Adrenal gland (tissue), 19 donors: ENCODE results near the gene IGDCC3. TPM values are rescaled to one million over a fixed set of nuclear protein-coding genes. Genes with fewer than 3 reads are reported as not detected.
A peak's percentile ranks its signal among the peaks of the same experiment; 100 is the strongest.

Source experiments
- DNase-seq, 7 donors: peaks; one replicate each; pipeline ENCODE4 v3.0.0-alpha.2; 2019 to 2020
- H3K27ac ChIP-seq, 5 donors: fragments of 200-600 bp; sonication (generic) in 4 of 5; 1 replicate in 3 of 5; 2 replicates in 2 of 5; pipeline versions ENCODE4 v1.5.1 to v1.8.0; 2016 to 2020; ENCODE audit warnings: mild to moderate bottlenecking in 1 of 5
- H3K27me3 ChIP-seq: fragments of 200-600 bp; 2 replicates; pipeline ENCODE4 v1.8.0; 2021
- H3K36me3 ChIP-seq, 2 donors: fragments of 200-600 bp; replicated peaks in 1 of 2; 1 replicate in 1 of 2; 2 replicates in 1 of 2; pipeline versions ENCODE4 v1.5.1 to v1.8.0; 2018 to 2022
- H3K4me1 ChIP-seq, 2 donors: fragments of 200-600 bp; replicated peaks in 1 of 2; 1 replicate in 1 of 2; 2 replicates in 1 of 2; pipeline versions ENCODE4 v1.5.1 to v1.8.0; 2018 to 2021
- H3K4me3 ChIP-seq, 4 donors: fragments of 200-600 bp; sonication (generic) in 3 of 4; one replicate each; pipeline ENCODE4 v1.5.1; 2016 to 2018
- H3K9me3 ChIP-seq, 3 donors: fragments of 200-600 bp; sonication (generic) in 1 of 3; replicated peaks in 1 of 3; 1 replicate in 2 of 3; 2 replicates in 1 of 3; pipeline versions ENCODE4 v1.5.1 to v1.8.0; 2016 to 2021
- CTCF ChIP-seq, 6 experiments: fragments of 450-650 bp in 4 of 6; fragments of 200-600 bp in 2 of 6; sonication (generic) in 1 of 6; IDR thresholded peaks; 1 replicate in 5 of 6; 2 replicates in 1 of 6; pipeline versions ENCODE4 v1.5.1 to v1.8.0; 2016 to 2021; ENCODE audit warnings: antibody characterized with exemption in 6 of 6, mild to moderate bottlenecking in 2 of 6, moderate library complexity in 1 of 6
- POLR2A ChIP-seq, 2 donors: fragments of 450-650 bp; IDR thresholded peaks; one replicate each; pipeline ENCODE4 v1.6.1; 2017; ENCODE audit warnings: antibody characterized with exemption in 2 of 2, mild to moderate bottlenecking in 2 of 2, moderate library complexity in 1 of 2
- WGBS, 4 donors: extraction: QIAGEN DNeasy Blood & Tissue Kit in 2 of 4; methylation state at CpG; one replicate each; pipeline versions ENCODE4 v1.1.5 to v1.1.7; 2013 to 2017; 5-methylcytosine and 5-hydroxymethylcytosine counted together
- intact Hi-C, 2 donors: fragments of 100-400 bp; cut with DNase I; formaldehyde crosslinking; loops; one replicate each; pipeline versions ENCODE4 v1.14.1 to v1.15.0; 2022 to 2023
- long read RNA-seq, 10 donors: library from polyadenylated mRNA in 3 of 10; unstranded in 2 of 10; stranded (forward) in 1 of 10; transcript quantifications; one replicate each; pipeline ENCODE4 v2.0.0 and lab custom pipeline, GENCODE V29; 2021 to 2026
- polyA plus RNA-seq, 3 donors: library from polyadenylated mRNA; stranded (reverse); fragments of 200-250 nt in 2 of 3; fragments of 350-450 nt in 1 of 3; fragmentation: Illumina TruSeq in 1 of 3; extraction: RNeasy Lipid Tissue Mini Kit (QIAGEN cat#74804) in 1 of 3; gene quantifications; one replicate each; pipeline ENCODE4 v1.2.3, GENCODE V29; 2013 to 2014
- total RNA-seq, 9 donors: library from RNA; depleted of rRNA in 4 of 9; stranded (reverse); fragments of >200 nt in 4 of 9; fragments of 120-200 nt in 1 of 9; fragmentation: NEBNext Ultra II Directional in 1 of 9; extraction: Animal tissue kit (Norgen Biotek cat#: 25700) in 1 of 9; gene quantifications; one replicate each; pipeline versions ENCODE4 v1.1.0 to v1.2.4, GENCODE V29; 2013 to 2023
- donor health status: healthy with polysubstance abuse.
- donor health status: Bipolar disorder and iron deficiency.
- donor health status: DM: yes; HTN: yes; CAD: no.
- donor health status: DM: no; HTN: no; CAD: no.
- donor health status: DM: no; HTN: no; CAD: no.
- donor health status: DM: yes; HTN: yes; CAD: no.

The IGDCC3 gene
- total RNA-seq (under 1 TPM in 3 of 9 donors, not detected in 6; 0.27 to 0.39 (median 0.29) TPM), polyA plus RNA-seq (under 1 TPM in 2 of 3 donors, not detected in 1; 0.13 to 0.32 TPM)
- long read RNA-seq, donor 1: 0 reads
- long read RNA-seq, donor 2: 0 reads
- long read RNA-seq, donor 3: 0 reads
- long read RNA-seq, donor 4: 0 reads
- long read RNA-seq, donor 5: 0 reads
- long read RNA-seq, donor 6: 0 reads
- long read RNA-seq, donor 7: 0 reads
- long read RNA-seq, donor 8, full-length matches to known transcripts: 1 of 1 reads
- long read RNA-seq, donor 8, partial matches to known transcripts: 0 of 1 reads
- long read RNA-seq, donor 8, other reads (novel, unspliced or antisense): 0 of 1 reads
- long read RNA-seq, donor 9: 0 reads
- long read RNA-seq, donor 10: 0 reads

GRCh38 chr15:65377976-65378366 lies at the start of gene IGDCC3:
Gene IGDCC3, minus strand, starts transcription at chr15:65378002. Its CDS starts 214 bp downstream, at chr15:65377788.
- H3K9me3 ChIP-seq: no peaks in the 10 kb centered on the region
- intact Hi-C loops: no loop called here
- WGBS, 4 donors: 1 to 3% (median 1%) methylated on average over 6 to 42 of the region's 42 CpGs; no CpG with 5 or more reads in 1 of the 4 donors
- H3K27ac ChIP-seq: no peak within 1 kb of the TSS
- peak within 1 kb of the TSS in 2 of 4 donors; percentile 25 to 74 for H3K4me3 ChIP-seq
- DNase-seq: no peak
- H3K27me3 ChIP-seq: peaks cover 10% of the 10 kb centered on the region
- H3K4me1 ChIP-seq: peaks cover 3 to 8% of the 10 kb centered on the region in 2 donors
- TF ChIP-seq POLR2A (IDR thresholded peaks at IDR 0.05): no peak
- no peak for TF ChIP-seq CTCF (IDR thresholded peaks at IDR 0.05)
- H3K36me3 ChIP-seq: no peaks in the 10 kb centered on the region

- H3K27ac ChIP-seq: no peak overlapping the region
- H3K27me3 ChIP-seq: no peaks in the 10 kb centered on the region
- H3K4me3 ChIP-seq: no peak overlapping the region
- peak in 1 of 7 donors; percentile 10 for DNase-seq
- TF ChIP-seq CTCF (IDR thresholded peaks at IDR 0.05) (no peak), POLR2A (IDR thresholded peaks at IDR 0.05) (no peak)
- WGBS, 4 donors: 73 to 94% (median 93%) methylated on average over 2 of the region's 2 CpGs
- intact Hi-C loops: no loop called here
- H3K9me3 ChIP-seq: no peaks in the 10 kb centered on the region
- H3K36me3 ChIP-seq: no peaks in the 10 kb centered on the region
- peaks cover 5 to 11% of the 10 kb centered on the region in 2 donors for H3K4me1 ChIP-seq
These were observed 48.5 kb upstream of the IGDCC3 start for GRCh38 chr15:65426216-65426853.

- WGBS, 4 donors: 89 to 92% (median 91%) methylated on average over 5 of the region's 5 CpGs
- Histone ChIP-seq H3K4me1 (peaks cover 13 to 16% of the 10 kb centered on the region in 2 donors), H3K27ac (no peak overlapping the region), H3K4me3 (no peak overlapping the region), H3K36me3 (no peaks in the 10 kb centered on the region), H3K9me3 (no peaks in the 10 kb centered on the region), H3K27me3 (no peaks in the 10 kb centered on the region)
- no peak for TF ChIP-seq POLR2A (IDR thresholded peaks at IDR 0.05)
- no peak for TF ChIP-seq CTCF (IDR thresholded peaks at IDR 0.05)
- intact Hi-C loops: no loop called here
- no peak for DNase-seq
These were observed 46.9 kb upstream of the IGDCC3 start for GRCh38 chr15:65424683-65425082.

- no peak for DNase-seq
- WGBS, 4 donors: 88 to 92% (median 89%) methylated on average over 9 of the region's 9 CpGs
- H3K4me3 ChIP-seq: no peak overlapping the region
- peaks cover 13 to 16% of the 10 kb centered on the region in 2 donors for H3K4me1 ChIP-seq
- no peak for TF ChIP-seq CTCF (IDR thresholded peaks at IDR 0.05)
- TF ChIP-seq POLR2A (IDR thresholded peaks at IDR 0.05): no peak
- no peaks in the 10 kb centered on the region for H3K36me3 ChIP-seq
- H3K9me3 ChIP-seq: no peaks in the 10 kb centered on the region
- no peaks in the 10 kb centered on the region for H3K27me3 ChIP-seq
- intact Hi-C loops: no loop called here
- no peak overlapping the region for H3K27ac ChIP-seq
These were observed 46.3 kb upstream of the IGDCC3 start for GRCh38 chr15:65423976-65424679.
